Activated B cell treated with CpG ODN at 0.5 μM for 24 hours (primary cell): ENCODE results near the gene KCNQ1. TPM values are rescaled to one million over a fixed set of nuclear protein-coding genes. Genes with fewer than 3 reads are reported as not detected.
A peak's percentile ranks its signal among the peaks of the same experiment; 100 is the strongest.

Experiments used
- ATAC-seq: fragments of 200-7000 bp; cut with Tn5 transposase; one replicate; pipeline ENCODE4 v1.10.0; 2021; ENCODE audit warnings: low read depth, mild to moderate bottlenecking, moderate library complexity
- CTCF ChIA-PET: fragments of 350-600 bp; sonication (Branson Sonifier 250); formaldehyde crosslinking; loops from one replicate; lab custom pipeline; 2021; ENCODE audit warnings: antibody characterized with exemption; lab: Charles Lee
- POLR2A ChIA-PET: fragments of 350-600 bp; sonication (Branson Sonifier 250); formaldehyde crosslinking; loops from one replicate; lab custom pipeline; 2021; ENCODE audit warnings: antibody characterized with exemption; lab: Charles Lee
- DNase-seq: peaks from one replicate; pipeline ENCODE4 v3.0.0; 2022
- H3K27ac Mint-ChIP-seq: one replicate; pipeline ENCODE4 v1.8.0; 2020; ENCODE audit warnings: mixed read lengths
- H3K27me3 Mint-ChIP-seq: one replicate; pipeline ENCODE4 v1.8.0; 2021; ENCODE audit warnings: mixed read lengths
- H3K36me3 Mint-ChIP-seq: one replicate; pipeline ENCODE4 v1.8.0; 2021; ENCODE audit warnings: low read depth, mixed read lengths
- H3K4me1 Mint-ChIP-seq: one replicate; pipeline ENCODE4 v1.8.0; 2021; ENCODE audit warnings: mixed read lengths
- H3K4me3 Mint-ChIP-seq: one replicate; pipeline ENCODE4 v1.8.0; 2020; ENCODE audit warnings: mild to moderate bottlenecking, mixed read lengths
- H3K9me3 Mint-ChIP-seq: one replicate; pipeline ENCODE4 v1.8.0; 2020; ENCODE audit warnings: mixed read lengths
- CTCF ChIP-seq: fragments of 200-600 bp; IDR thresholded peaks from one replicate; pipeline ENCODE4 v1.8.0; 2022; ENCODE audit warnings: antibody characterized with exemption, mild to moderate bottlenecking
- intact Hi-C: fragments of 100-400 bp; cut with micrococcal nuclease; formaldehyde crosslinking; loops from one replicate; pipeline ENCODE4 v1.15.1; 2024
- total RNA-seq: library from RNA; stranded (reverse); gene quantifications from 2 replicates; pipeline ENCODE4 v1.2.3, GENCODE V29; 2022

KCNQ1 gene
- total RNA-seq, 1 donor from 2014 or later = 6.5 TPM

- no peak for TF ChIP-seq CTCF
- H3K9me3 Mint-ChIP-seq = no peaks in the 10 kb centered on the region
- peaks cover 15% of the 10 kb centered on the region for H3K36me3 Mint-ChIP-seq
- intact Hi-C loops = no loop called here
- H3K27ac Mint-ChIP-seq = no peak overlapping the region
- H3K4me1 Mint-ChIP-seq = no peaks in the 10 kb centered on the region
- no peaks in the 10 kb centered on the region for H3K27me3 Mint-ChIP-seq
- no peak for ATAC-seq
- no peak overlapping the region for H3K4me3 Mint-ChIP-seq
- DNase-seq = peak; percentile 10
- ChIA-PET CTCF (no interaction called here), POLR2A (no interaction called here)
Observed at GRCh38 chr11:2577991-2578928, 133.5 kb downstream of the KCNQ1 start.

- intact Hi-C loops = no loop called here
- TF ChIP-seq CTCF = no peak
- no peaks in the 10 kb centered on the region for H3K9me3 Mint-ChIP-seq
- no peak for ATAC-seq
- no peaks in the 10 kb centered on the region for H3K4me1 Mint-ChIP-seq
- POLR2A ChIA-PET = no interaction called here
- CTCF ChIA-PET = no interaction called here
- H3K4me3 Mint-ChIP-seq = no peak overlapping the region
- H3K27ac Mint-ChIP-seq = no peak overlapping the region
- DNase-seq = peak; percentile 6
- peaks cover 12% of the 10 kb centered on the region for H3K36me3 Mint-ChIP-seq
- H3K27me3 Mint-ChIP-seq = no peaks in the 10 kb centered on the region
Observed at GRCh38 chr11:2578929-2579270, 134.1 kb downstream of the KCNQ1 start.

- ATAC-seq = no peak
- TF ChIP-seq CTCF = no peak
- Mint-ChIP-seq H3K9me3 (no peaks in the 10 kb centered on the region), H3K36me3 (peaks cover 9% of the 10 kb centered on the region), H3K27ac (no peak overlapping the region), H3K4me1 (no peaks in the 10 kb centered on the region), H3K27me3 (no peaks in the 10 kb centered on the region), H3K4me3 (no peak overlapping the region)
- peak; percentile 10 for DNase-seq
- ChIA-PET CTCF (no interaction called here), POLR2A (no interaction called here)
- intact Hi-C loops = no loop called here
Observed at GRCh38 chr11:2579315-2580060, 134.7 kb downstream of the KCNQ1 start.

GRCh38 chr11:2580061-2580421 is 135.2 kb downstream of the KCNQ1 start:
- ChIA-PET POLR2A (no interaction called here), CTCF (no interaction called here)
- intact Hi-C loops = no loop called here
- no peak overlapping the region for H3K27ac Mint-ChIP-seq
- H3K4me3 Mint-ChIP-seq = no peak overlapping the region
- peaks cover 9% of the 10 kb centered on the region for H3K36me3 Mint-ChIP-seq
- no peaks in the 10 kb centered on the region for H3K9me3 Mint-ChIP-seq
- no peak for DNase-seq
- H3K27me3 Mint-ChIP-seq = no peaks in the 10 kb centered on the region
- ATAC-seq = no peak
- no peak for TF ChIP-seq CTCF
- H3K4me1 Mint-ChIP-seq = no peaks in the 10 kb centered on the region

- ATAC-seq (no peak), DNase-seq (peak; percentile 10)
- Mint-ChIP-seq H3K4me1 (no peaks in the 10 kb centered on the region), H3K27me3 (no peaks in the 10 kb centered on the region), H3K9me3 (no peaks in the 10 kb centered on the region), H3K36me3 (peaks cover 9% of the 10 kb centered on the region), H3K27ac (no peak overlapping the region), H3K4me3 (no peak overlapping the region)
- no peak for TF ChIP-seq CTCF
- ChIA-PET POLR2A (no interaction called here), CTCF (no interaction called here)
- intact Hi-C loops = no loop called here
Observed at GRCh38 chr11:2580571-2581001, 135.8 kb downstream of the KCNQ1 start.
